ENCODE data around the gene RPS16. TPM values are rescaled to one million over a fixed set of nuclear protein-coding genes. Genes with fewer than 3 reads are reported as not detected.

RPS16 gene
- 1,000 to 10,000 TPM in 1 of 2 donors, 100 to 1,000 TPM in 1; 628 to 1,122 TPM for total RNA-seq
- polyA plus RNA-seq (ENCODE audit: insufficient read depth, low read depth, low replicate concordance): 1,146 TPM
- long read RNA-seq, donor 1, transcript RPS16-203 (2 exons, 1,035 nt): minor isoform, 18 of 1,657 reads
- long read RNA-seq, donor 1, transcript RPS16-201 (5 exons, 560 nt): major isoform, 1,309 of 1,657 reads
- long read RNA-seq, donor 1, transcript RPS16-207 (5 exons, 492 nt): minor isoform, 33 of 1,657 reads
- long read RNA-seq, donor 1, partial matches to known transcripts: 246 of 1,657 reads
- long read RNA-seq, donor 1, other reads (novel, unspliced or antisense): 48 of 1,657 reads
- long read RNA-seq, donor 2, transcript RPS16-203 (2 exons, 1,035 nt): minor isoform, 25 of 1,092 reads
- long read RNA-seq, donor 2, transcript RPS16-207 (5 exons, 492 nt): minor isoform, 17 of 1,092 reads
- long read RNA-seq, donor 2, transcript RPS16-201 (5 exons, 560 nt): major isoform, 759 of 1,092 reads
- long read RNA-seq, donor 2, partial matches to known transcripts: 254 of 1,092 reads
- long read RNA-seq, donor 2, other reads (novel, unspliced or antisense): 35 of 1,092 reads

GRCh38 chr19:39435499-39436349, at the start of gene RPS16:
Gene RPS16, minus strand, starts transcription at chr19:39435949. Its CDS starts 54 bp downstream, at chr19:39435895.
- 0% methylated on average over 38 to 61 of the region's 61 CpGs for WGBS, 2 donors
- no peaks in the 10 kb centered on the region for H3K9me3 ChIP-seq
- H3K4me3 ChIP-seq: peak within 1 kb of the TSS; percentile 93 to 98
- peak in 2 of 3 experiments; percentile 26 to 59 for TF ChIP-seq CTCF (IDR thresholded peaks at IDR 0.05)
- peak; percentile 62 for TF ChIP-seq POLR2A (IDR thresholded peaks at IDR 0.05)
- H3K27me3 ChIP-seq: no peaks in the 10 kb centered on the region
- peak; percentile 99 for DNase-seq
- H3K4me1 ChIP-seq: peaks cover 24% of the 10 kb centered on the region
- H3K36me3 ChIP-seq (ENCODE audit: low read depth, missing control alignments): no peaks in the 10 kb centered on the region
- intact Hi-C loops (cut with DNase I; ENCODE audit: low total_unique reads): no loop called here
- peak within 1 kb of the TSS; percentile 82 to 86 for H3K27ac ChIP-seq

GRCh38 chr19:39483141-39483540, 47.4 kb upstream of the RPS16 start:
- H3K4me3 ChIP-seq: no peak overlapping the region
- no peak for DNase-seq
- H3K9me3 ChIP-seq: no peaks in the 10 kb centered on the region
- H3K27ac ChIP-seq: no peak overlapping the region
- H3K4me1 ChIP-seq: peaks cover 7% of the 10 kb centered on the region
- TF ChIP-seq POLR2A (IDR thresholded peaks at IDR 0.05): no peak
- TF ChIP-seq CTCF (IDR thresholded peaks at IDR 0.05): no peak
- H3K27me3 ChIP-seq: no peaks in the 10 kb centered on the region
- 63 to 71% methylated on average over 5 to 6 of the region's 6 CpGs for WGBS, 2 donors
- no peaks in the 10 kb centered on the region for H3K36me3 ChIP-seq (ENCODE audit: low read depth, missing control alignments)
- intact Hi-C loops (cut with DNase I; ENCODE audit: low total_unique reads): no loop called here

- WGBS, 2 donors: 44 to 49% methylated on average over 7 to 11 of the region's 11 CpGs
- H3K27me3 ChIP-seq: no peaks in the 10 kb centered on the region
- intact Hi-C loops (cut with DNase I; ENCODE audit: low total_unique reads): no loop called here
- H3K27ac ChIP-seq: no peak overlapping the region
- peak overlapping the region; percentile 81 to 98 for H3K4me3 ChIP-seq
- H3K36me3 ChIP-seq (ENCODE audit: low read depth, missing control alignments): no peaks in the 10 kb centered on the region
- H3K4me1 ChIP-seq: peaks cover 7% of the 10 kb centered on the region
- no peak for DNase-seq
- H3K9me3 ChIP-seq: no peaks in the 10 kb centered on the region
- TF ChIP-seq CTCF (IDR thresholded peaks at IDR 0.05) (no peak), POLR2A (IDR thresholded peaks at IDR 0.05) (no peak)
These were observed 45.9 kb upstream of the RPS16 start for GRCh38 chr19:39481676-39482075.

- Histone ChIP-seq H3K4me1 (peaks cover 7% of the 10 kb centered on the region), H3K36me3 (ENCODE audit: low read depth, missing control alignments) (no peaks in the 10 kb centered on the region), H3K9me3 (no peaks in the 10 kb centered on the region), H3K27me3 (no peaks in the 10 kb centered on the region), H3K27ac (peak overlapping the region; percentile 44 to 83), H3K4me3 (peak overlapping the region; percentile 81 to 98)
- WGBS, 2 donors: 1% methylated on average over 11 to 12 of the region's 12 CpGs
- DNase-seq: no peak
- intact Hi-C loops (cut with DNase I; ENCODE audit: low total_unique reads): no loop called here
- TF ChIP-seq POLR2A (IDR thresholded peaks at IDR 0.05): no peak
- TF ChIP-seq CTCF (IDR thresholded peaks at IDR 0.05): no peak
These were observed 45.4 kb upstream of the RPS16 start for GRCh38 chr19:39481229-39481545.
